Mucosa of descending colon (tissue), 3 donors: ENCODE measurements around the gene CLTCL1. TPM values are rescaled to one million over a fixed set of nuclear protein-coding genes. Genes with fewer than 3 reads are reported as not detected.

Experiments
- ATAC-seq: fragments of 200-7000 bp; cut with Tn5 transposase; one replicate; pipeline ENCODE4 v1.9.1; 2020; ENCODE audit warnings: mild to moderate bottlenecking, moderate library complexity
- DNase-seq, 3 donors: peaks; one replicate each; pipeline ENCODE4 v3.0.0-alpha.2; 2020
- H3K36me3 ChIP-seq: fragments of 200-600 bp; one replicate; pipeline ENCODE4 v1.8.0; 2021; ENCODE audit warnings: low read depth, mild to moderate bottlenecking
- H3K4me1 ChIP-seq: fragments of 200-600 bp; one replicate; pipeline ENCODE4 v1.8.0; 2021; ENCODE audit warnings: low read depth, mild to moderate bottlenecking
- H3K4me3 ChIP-seq: fragments of 200-600 bp; one replicate; pipeline ENCODE4 v1.8.0; 2021; ENCODE audit warnings: mild to moderate bottlenecking
- H3K9me3 ChIP-seq: fragments of 200-600 bp; one replicate; pipeline ENCODE4 v1.8.0; 2021; ENCODE audit warnings: mild to moderate bottlenecking
- CTCF ChIP-seq: fragments of 200-600 bp; IDR thresholded peaks from one replicate; pipeline ENCODE4 v1.8.0; 2022; ENCODE audit warnings: antibody characterized with exemption, mild to moderate bottlenecking
- intact Hi-C, 2 donors: fragments of 100-400 bp; cut with DNase I in 1 of 2; cut with micrococcal nuclease in 1 of 2; formaldehyde crosslinking; loops; one replicate each; pipeline versions ENCODE4 v1.11.0 to v1.11.1; 2022; cut with DNase I, micrococcal nuclease
- total RNA-seq, 3 donors: library from RNA; stranded (reverse); fragmentation: NEBNext Ultra II Directional in 2 of 3; extraction: Animal tissue kit (Norgen Biotek cat#: 25700) in 2 of 3; gene quantifications; one replicate each; pipeline versions ENCODE4 v1.2.1 to v1.2.4, GENCODE V29; 2021 to 2023
- donor health status: DM: no; HTN: no; CAD: no; lungs with moderate emphysema.
- donor health status: DM: no; HTN: no; CAD: no.
- donor health status: DM: no; HTN: yes; CAD: no.

The CLTCL1 gene
- total RNA-seq, 3 donors from 2014 or later: 3.0 to 5.9 (median 5.7) TPM

- no peaks in the 10 kb centered on the region for H3K9me3 ChIP-seq
- ATAC-seq (no peak), DNase-seq (no peak)
- no peaks in the 10 kb centered on the region for H3K4me1 ChIP-seq
- H3K4me3 ChIP-seq: no peak overlapping the region
- intact Hi-C loops: no loop called here
- no peak for TF ChIP-seq CTCF
- H3K36me3 ChIP-seq: no peaks in the 10 kb centered on the region
These were observed 95.5 kb downstream of the CLTCL1 start for GRCh38 chr22:19195796-19196731.

GRCh38 chr22:19194766-19195536, 96.6 kb downstream of the CLTCL1 start:
- ATAC-seq (no peak), DNase-seq (no peak)
- Histone ChIP-seq H3K4me1 (no peaks in the 10 kb centered on the region), H3K4me3 (no peak overlapping the region), H3K9me3 (no peaks in the 10 kb centered on the region), H3K36me3 (no peaks in the 10 kb centered on the region)
- intact Hi-C loops: no loop called here
- no peak for TF ChIP-seq CTCF

- intact Hi-C loops: no loop called here
- no peak for ATAC-seq
- no peak for TF ChIP-seq CTCF
- Histone ChIP-seq H3K9me3 (no peaks in the 10 kb centered on the region), H3K4me1 (no peaks in the 10 kb centered on the region), H3K36me3 (no peaks in the 10 kb centered on the region), H3K4me3 (no peak overlapping the region)
- DNase-seq: no peak
These were observed 97.6 kb downstream of the CLTCL1 start for GRCh38 chr22:19193879-19194278.

- DNase-seq: no peak
- intact Hi-C loops: no loop called here
- Histone ChIP-seq H3K4me1 (no peaks in the 10 kb centered on the region), H3K4me3 (no peak overlapping the region), H3K9me3 (no peaks in the 10 kb centered on the region), H3K36me3 (no peaks in the 10 kb centered on the region)
- no peak for TF ChIP-seq CTCF
- no peak for ATAC-seq
These were observed 103.6 kb downstream of the CLTCL1 start for GRCh38 chr22:19187716-19188563.

- intact Hi-C loops: no loop called here
- no peaks in the 10 kb centered on the region for H3K9me3 ChIP-seq
- no peaks in the 10 kb centered on the region for H3K36me3 ChIP-seq
- no peak for ATAC-seq
- H3K4me1 ChIP-seq: peaks cover 5% of the 10 kb centered on the region
- no peak for DNase-seq
- H3K4me3 ChIP-seq: no peak overlapping the region
- no peak for TF ChIP-seq CTCF
These were observed 107.1 kb downstream of the CLTCL1 start for GRCh38 chr22:19184276-19184997.
